ENCODE measurements around the gene LRP1B.

DNA sequence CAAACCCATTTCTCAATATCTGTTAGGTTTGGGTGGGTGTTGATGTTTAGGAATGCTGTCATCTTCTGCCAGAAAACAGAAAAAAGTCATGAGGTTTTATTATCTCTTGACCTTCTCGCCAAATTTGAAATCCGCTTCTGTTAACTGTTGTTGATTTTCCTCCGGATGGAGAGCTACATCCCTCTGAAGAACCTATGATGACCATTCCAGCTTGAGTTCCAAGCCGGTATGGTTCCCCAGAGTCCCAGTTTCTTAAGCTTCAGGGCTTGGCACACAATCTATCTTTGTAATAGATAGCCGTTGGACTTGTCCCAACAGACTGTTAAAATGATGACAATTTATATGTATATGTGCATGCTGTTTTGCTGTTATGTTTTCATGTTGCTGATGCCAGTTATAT, 1201.0 kb downstream of the LRP1B start:
- TF ChIP-seq POLR2A (IDR thresholded peaks at IDR 0.05) = no peak
- TF ChIP-seq, protein P1, sequence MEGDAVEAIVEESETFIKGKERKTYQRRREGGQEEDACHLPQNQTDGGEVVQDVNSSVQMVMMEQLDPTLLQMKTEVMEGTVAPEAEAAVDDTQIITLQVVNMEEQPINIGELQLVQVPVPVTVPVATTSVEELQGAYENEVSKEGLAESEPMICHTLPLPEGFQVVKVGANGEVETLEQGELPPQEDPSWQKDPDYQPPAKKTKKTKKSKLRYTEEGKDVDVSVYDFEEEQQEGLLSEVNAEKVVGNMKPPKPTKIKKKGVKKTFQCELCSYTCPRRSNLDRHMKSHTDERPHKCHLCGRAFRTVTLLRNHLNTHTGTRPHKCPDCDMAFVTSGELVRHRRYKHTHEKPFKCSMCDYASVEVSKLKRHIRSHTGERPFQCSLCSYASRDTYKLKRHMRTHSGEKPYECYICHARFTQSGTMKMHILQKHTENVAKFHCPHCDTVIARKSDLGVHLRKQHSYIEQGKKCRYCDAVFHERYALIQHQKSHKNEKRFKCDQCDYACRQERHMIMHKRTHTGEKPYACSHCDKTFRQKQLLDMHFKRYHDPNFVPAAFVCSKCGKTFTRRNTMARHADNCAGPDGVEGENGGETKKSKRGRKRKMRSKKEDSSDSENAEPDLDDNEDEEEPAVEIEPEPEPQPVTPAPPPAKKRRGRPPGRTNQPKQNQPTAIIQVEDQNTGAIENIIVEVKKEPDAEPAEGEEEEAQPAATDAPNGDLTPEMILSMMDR (IDR thresholded peaks at IDR 0.05) = no peak

Data from thyroid gland (tissue), 4 donors.